ENCODE measurements around the gene PLXNA4.

Gene PLXNA4

DNA sequence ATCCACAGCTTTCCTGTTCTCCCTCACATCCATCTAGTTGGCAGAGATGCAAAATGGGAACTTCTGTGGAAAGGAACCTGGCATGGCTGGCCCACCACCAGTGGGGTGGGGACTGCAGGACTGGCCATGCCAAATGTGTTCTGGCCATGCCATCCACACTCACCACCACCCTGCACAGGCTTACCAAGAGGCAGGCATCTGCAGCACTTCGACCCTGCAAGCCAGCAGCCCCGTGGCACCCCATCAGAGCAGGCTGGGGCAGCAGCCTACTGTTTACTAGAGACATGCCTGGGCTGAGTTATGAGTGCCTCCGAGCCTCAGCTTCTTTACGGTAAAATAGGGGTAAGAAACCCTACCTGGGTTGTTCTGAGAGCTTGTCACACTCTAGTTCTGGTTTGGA is 313.1 kb downstream of the PLXNA4 start:
- no peak for DNase-seq (ENCODE audit: low read depth)

- no peak for DNase-seq (ENCODE audit: low read depth)
Measured at GRCh38 chr7:132262160-132262470, 314.2 kb downstream of the PLXNA4 start.

DNA sequence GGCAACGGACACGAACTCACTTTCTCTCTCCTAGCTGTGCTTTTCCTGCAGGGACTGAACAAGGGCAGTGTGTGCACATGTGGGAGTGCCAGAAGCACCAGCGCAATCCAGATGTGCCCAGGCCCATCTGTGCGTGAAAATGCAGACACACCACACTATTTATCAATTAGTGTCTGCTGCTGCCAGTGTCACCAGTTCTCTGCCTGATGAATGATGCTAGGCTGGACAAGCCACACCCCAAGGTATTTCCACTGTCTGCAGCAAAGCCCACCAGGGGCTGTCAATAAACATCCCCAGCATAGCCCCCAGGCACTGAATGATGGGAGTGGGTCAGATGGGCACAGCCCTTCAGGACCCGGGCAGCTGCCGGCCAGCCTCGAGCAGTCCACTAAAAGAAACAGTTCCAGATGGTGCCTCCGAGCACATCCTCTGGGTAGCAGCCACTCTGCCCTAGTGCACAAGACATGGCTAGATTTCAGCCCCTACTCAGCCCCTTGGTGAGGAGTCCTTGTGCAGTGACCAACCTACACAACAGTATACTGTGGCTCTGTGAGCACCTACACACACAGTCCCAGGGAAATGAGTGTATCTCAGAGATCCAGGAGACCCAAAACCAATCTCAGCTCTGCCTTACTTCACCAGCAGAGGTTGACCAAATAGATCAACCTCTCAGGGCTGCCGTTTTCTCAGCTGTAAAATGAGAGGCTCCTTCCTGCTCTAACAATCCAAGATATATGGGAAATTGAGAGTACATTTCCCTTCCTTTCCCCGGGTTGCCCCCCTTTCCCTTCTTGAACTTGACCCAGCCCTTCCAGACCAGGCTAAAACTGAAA is 314.7 kb downstream of the PLXNA4 start:
- no peak for DNase-seq (ENCODE audit: low read depth)

DNA sequence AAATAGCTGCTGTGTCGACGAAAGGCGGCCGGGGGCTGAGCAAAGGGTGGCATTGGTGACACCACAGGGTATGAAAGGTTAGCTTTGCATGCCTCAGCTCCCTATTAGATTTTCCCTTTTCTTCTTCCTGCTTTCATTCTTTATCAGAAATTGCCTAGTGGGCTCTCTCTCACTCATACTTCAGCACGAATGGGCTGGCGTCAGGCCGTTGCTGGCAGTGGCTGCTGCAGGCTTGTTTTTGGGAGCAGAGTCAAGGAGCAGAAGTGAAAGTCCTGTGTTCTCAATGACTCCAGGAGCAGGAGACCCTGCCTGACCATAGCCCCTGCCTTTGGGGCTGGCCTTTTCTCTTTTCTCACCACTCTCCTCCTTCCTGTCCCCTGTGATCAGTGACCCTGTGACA is 318.0 kb downstream of the PLXNA4 start:
- DNase-seq (ENCODE audit: low read depth), result no peak

- no peak for DNase-seq (ENCODE audit: low read depth)
Measured at GRCh38 chr7:132257253-132257652, 319.0 kb downstream of the PLXNA4 start.

- DNase-seq (ENCODE audit: low read depth), result no peak
Measured at GRCh38 chr7:132256721-132257212, 319.5 kb downstream of the PLXNA4 start.

DNA sequence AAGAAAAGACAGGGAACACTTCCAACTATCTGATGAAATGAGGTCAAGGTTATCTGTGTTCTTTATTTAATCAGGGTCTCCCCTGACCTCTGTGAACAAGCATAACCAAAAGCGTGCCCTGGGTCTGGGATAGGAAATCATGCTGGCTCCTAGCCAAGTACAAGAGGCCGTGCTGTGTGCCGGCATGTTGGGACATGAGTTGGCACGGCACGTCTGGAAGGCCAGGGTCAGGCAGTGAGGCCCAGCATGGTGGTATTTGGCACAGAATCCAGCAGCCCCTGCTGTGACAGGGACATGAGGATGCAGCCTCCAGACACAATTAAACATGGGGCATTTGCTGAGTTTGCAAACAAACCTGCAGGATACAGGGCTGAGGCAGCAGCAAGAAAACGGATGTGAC is 320.4 kb downstream of the PLXNA4 start:
- no peak for DNase-seq (ENCODE audit: low read depth)

DNA sequence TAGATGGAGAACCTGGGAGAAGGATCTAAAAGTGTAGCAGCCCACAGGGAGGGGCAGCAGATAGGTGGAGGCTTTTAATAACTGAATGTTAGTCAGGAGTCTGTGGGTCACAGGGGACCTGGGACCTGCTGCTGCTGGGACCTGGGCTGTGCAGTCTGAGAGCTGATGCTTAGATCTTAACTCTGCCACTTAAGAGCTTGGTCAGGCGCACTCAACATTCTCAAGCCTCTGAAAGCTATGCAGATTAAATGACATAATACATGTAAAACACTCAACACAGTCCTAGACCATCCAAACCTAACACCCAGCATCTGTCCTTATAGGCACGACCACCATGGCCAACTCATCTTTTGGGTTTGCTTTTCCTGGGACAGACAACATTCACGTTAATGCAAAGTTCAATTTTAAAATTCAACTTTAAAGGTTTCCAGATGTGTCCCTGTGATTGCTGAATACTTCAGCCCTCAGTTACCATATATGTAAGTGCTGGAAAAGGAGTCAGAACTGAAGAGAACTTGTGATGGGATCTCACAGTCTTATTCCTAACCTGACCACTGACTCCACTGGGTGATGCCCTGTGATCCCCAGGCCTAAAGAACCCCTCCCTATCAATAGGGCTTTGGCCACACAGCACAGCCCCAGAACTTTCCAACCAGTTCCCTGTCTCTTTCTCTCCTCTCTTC is 321.0 kb downstream of the PLXNA4 start:
- DNase-seq (ENCODE audit: low read depth), result no peak

DNA sequence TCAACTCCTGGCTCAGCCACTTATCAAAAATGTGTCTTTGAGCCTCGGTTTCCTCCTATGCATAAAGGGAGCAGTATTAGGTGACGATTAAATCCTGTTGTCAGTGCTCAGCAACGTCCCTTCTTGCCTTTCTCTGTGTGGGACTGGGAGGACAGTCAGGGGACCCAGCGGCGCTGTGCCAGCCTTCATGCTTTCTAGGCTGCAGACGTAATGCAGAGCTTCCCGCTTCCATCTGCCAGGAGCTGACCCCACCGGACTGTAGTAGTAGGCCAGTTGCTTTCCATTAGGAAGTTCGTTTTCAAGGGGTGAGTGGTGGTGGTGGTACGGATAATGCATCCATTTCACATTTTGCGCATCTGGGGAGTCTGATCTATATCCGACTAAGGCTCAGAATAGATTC is 321.8 kb downstream of the PLXNA4 start:
- no peak for DNase-seq (ENCODE audit: low read depth)

- no peak for DNase-seq (ENCODE audit: low read depth)
Measured at GRCh38 chr7:132252793-132253100, 323.5 kb downstream of the PLXNA4 start.

- no peak for DNase-seq (ENCODE audit: low read depth)
Measured at GRCh38 chr7:132251327-132251659, 325.0 kb downstream of the PLXNA4 start.

DNA sequence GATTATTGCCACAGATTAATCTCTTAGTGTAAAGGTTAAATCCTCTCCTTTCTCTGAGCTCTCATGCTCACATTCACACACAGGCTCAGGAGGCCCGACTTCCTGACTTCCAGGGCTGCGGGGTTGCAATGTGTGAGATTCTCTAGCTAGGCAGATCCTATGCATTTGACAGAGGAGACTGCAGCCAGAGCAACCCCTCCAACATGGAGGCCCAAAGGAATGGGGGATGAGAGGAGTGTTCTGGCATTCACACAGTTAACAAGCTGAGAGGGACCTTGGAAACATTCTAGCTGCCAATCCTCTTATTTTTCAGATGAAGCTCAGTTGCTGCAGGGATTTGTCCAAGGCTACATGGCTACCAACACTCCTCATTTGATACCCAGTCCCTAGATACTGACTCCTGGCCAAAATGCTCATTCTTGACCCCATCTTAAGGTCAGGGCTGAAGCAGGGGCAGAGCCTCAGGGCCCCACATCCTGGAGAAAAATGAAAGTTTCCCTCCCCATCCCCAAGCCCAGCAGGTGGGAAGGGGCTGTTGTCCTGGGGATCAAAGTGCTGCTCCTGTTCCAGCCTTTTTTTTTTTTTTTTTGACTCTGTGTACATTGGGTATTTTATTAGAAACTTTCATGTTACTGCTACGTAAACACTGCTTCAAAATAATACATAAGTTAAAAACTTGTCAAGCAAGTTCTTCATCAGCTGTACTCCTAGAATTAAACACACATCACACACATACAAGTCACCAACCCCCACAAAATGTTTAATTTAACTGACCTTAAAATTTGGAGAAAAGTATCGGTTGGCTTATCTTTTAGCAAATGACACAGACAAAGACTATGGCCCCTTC is 325.6 kb downstream of the PLXNA4 start:
- no peak for DNase-seq (ENCODE audit: low read depth)

DNA sequence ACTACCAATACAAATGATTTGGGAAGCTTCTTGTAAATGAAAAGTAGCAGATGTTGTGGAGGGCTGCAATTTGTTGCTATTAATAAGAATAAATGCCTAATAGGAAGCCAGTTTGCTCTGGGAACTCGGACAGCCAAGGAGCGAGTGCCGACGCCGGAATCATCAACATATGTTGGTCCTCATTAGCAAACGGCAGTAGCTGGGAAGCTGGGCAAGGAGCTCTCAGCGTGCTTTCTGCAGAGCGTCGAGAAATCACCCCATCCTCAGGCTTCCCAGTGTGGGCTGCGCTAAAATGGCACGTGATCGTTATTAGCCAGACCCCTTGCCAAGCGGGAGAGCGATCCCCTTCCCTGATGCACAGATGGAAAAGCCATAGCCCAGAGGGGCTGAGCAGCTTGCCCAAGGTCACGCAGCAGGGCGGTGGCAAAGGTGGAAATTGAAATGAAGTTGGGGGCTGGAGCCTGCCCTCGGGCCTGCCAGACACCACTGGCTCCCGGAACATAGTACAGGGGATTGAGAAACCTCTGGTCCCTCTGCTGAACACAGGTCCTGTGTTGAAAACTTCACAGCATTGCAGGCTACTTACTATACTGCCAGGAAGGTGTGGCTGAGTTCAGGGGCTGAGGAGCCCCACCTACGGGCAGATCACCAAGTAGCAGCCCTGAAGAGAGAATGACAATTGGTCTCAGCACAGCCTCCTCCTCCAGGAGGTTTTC is 326.9 kb downstream of the PLXNA4 start:
- no peak for DNase-seq (ENCODE audit: low read depth)

DNA sequence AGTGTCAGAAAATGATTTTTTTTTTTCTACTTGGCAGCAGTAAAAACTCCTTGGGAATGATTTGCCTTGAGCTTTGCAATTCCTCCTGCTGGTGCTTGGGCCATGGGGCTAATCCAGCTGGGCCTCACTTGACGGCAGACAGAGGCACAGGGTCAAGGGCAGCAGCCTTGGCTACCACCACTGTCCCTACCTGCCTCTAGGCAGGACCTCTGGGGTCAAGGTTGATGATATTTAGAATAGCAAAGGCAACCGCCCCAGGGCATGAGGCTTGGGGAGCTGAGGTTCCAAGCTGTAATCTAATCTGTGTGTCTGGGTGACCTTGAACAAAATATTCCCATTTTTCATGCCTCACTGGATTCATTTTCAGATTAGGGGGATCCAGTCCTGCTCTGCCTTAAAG is 327.4 kb downstream of the PLXNA4 start:
- no peak for DNase-seq (ENCODE audit: low read depth)

GRCh38 chr7:132247995-132248618 is 328.2 kb downstream of the PLXNA4 start:
- DNase-seq (ENCODE audit: low read depth), result no peak

DNA sequence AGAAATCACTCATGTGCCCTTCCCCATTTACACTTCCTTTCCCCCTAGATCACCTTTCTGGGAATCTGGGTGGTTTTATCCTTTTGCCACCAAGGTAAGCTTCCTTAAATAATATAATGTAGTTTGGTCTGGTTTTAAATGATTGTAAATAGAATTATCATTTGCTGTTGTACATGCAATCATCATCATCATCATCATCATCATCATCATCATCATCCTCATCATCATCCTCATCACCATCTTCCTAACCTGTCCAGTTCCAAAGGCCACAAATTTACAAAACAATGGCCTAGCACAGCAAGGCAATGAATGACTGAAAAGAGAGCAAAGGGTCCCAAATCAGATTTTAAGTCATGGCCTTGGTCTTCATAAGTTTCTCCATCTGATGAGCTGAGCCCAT is 329.7 kb downstream of the PLXNA4 start:
- no peak for DNase-seq (ENCODE audit: low read depth)

GRCh38 chr7:132245539-132245938 is 330.7 kb downstream of the PLXNA4 start:
- no peak for DNase-seq (ENCODE audit: low read depth)

GRCh38 chr7:132244903-132245480 is 331.3 kb downstream of the PLXNA4 start:
- no peak for DNase-seq (ENCODE audit: low read depth)

GRCh38 chr7:132243463-132243862 is 332.8 kb downstream of the PLXNA4 start:
- DNase-seq (ENCODE audit: low read depth), result no peak

- DNase-seq (ENCODE audit: low read depth), result no peak
Measured at GRCh38 chr7:132243051-132243450, 333.2 kb downstream of the PLXNA4 start.

DNA sequence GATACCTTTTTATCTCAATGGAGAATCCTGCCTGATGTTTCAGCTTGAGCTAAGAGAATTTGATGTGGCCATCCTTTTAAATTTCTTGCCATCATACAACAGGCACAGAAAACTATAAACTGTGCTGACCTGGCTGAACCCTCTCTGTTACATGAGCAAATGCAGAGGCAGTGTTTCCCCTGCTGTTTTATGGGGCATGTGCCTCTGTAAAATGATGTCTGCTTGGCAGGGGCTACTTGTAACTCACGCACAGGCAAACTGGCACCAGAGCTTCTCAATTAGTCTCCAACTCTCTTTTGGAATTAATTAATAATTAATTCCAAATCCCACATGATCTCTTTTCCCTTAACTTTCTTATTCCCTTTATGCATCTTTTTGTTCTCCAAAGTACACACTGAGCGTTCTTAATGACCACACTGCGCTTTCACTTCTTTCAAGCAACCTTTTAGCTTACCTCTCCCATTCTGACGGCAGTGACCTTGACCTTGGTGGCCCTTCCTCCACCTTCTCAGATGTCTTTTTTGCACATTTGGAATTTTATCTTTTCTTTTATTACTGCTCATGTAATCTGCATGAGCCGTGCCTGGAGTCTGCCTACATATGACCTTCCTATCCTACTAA is 334.0 kb downstream of the PLXNA4 start:
- no peak for DNase-seq (ENCODE audit: low read depth)
